ENCODE data around the gene IRGC.

DNA sequence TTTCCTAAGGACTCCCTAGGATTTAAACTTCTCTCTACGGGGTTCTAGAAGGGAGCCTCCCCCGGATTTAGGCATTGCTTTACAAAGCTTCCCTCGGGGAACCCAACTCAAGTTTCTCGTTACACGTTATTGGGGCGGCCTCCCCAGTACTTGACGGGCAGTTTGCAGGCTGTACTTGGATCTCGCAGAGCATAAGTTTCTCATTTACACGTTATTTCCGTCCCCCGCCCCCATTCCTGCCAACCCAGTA is 38.3 kb downstream of the IRGC start:
- TF ChIP-seq, protein P1, sequence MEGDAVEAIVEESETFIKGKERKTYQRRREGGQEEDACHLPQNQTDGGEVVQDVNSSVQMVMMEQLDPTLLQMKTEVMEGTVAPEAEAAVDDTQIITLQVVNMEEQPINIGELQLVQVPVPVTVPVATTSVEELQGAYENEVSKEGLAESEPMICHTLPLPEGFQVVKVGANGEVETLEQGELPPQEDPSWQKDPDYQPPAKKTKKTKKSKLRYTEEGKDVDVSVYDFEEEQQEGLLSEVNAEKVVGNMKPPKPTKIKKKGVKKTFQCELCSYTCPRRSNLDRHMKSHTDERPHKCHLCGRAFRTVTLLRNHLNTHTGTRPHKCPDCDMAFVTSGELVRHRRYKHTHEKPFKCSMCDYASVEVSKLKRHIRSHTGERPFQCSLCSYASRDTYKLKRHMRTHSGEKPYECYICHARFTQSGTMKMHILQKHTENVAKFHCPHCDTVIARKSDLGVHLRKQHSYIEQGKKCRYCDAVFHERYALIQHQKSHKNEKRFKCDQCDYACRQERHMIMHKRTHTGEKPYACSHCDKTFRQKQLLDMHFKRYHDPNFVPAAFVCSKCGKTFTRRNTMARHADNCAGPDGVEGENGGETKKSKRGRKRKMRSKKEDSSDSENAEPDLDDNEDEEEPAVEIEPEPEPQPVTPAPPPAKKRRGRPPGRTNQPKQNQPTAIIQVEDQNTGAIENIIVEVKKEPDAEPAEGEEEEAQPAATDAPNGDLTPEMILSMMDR (IDR thresholded peaks at IDR 0.05), result no peak
- TF ChIP-seq POLR2A (IDR thresholded peaks at IDR 0.05), result no peak
